Peyer's patch (tissue), 4 donors: ENCODE results near the gene HSPA12B.

Experiments
- POLR2A ChIP-seq, 2 donors: fragments of 450-650 bp; IDR thresholded peaks; one replicate each; pipeline ENCODE4 v1.5.1; 2017; ENCODE audit warnings: antibody characterized with exemption in 2 of 2, mild to moderate bottlenecking in 2 of 2, moderate library complexity in 2 of 2
- TF ChIP-seq, protein P1 (sequence below), 6 experiments: fragments of 450-650 bp in 4 of 6; fragments of 200-600 bp in 2 of 6; sonication (generic) in 1 of 6; IDR thresholded peaks; one replicate each; pipeline ENCODE4 v1.5.1; 2017 to 2019; ENCODE audit warnings: antibody characterized with exemption in 6 of 6, mild to moderate bottlenecking in 3 of 6, moderate library complexity in 1 of 6

DNA sequence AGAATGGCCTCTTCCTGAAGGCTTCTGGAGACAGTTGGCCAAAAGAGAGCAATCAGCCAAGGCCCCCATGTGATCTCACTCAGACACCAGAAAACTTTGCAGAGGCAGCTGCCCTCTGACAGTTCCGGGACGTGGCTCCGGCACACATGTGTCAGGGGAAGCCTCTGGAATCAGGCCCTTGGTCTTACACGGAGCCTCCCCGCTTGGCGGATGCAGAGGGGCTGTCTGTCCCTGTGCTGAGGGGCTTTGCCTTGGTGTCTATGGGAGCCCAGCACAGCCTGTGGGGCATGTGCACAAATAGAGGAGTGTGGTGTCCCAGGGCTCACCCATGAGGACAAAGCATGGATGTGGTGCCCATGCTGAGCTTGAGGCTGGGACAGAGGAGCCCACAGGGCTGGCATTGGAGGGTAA is 33.9 kb upstream of the HSPA12B start:
- TF ChIP-seq, protein P1, sequence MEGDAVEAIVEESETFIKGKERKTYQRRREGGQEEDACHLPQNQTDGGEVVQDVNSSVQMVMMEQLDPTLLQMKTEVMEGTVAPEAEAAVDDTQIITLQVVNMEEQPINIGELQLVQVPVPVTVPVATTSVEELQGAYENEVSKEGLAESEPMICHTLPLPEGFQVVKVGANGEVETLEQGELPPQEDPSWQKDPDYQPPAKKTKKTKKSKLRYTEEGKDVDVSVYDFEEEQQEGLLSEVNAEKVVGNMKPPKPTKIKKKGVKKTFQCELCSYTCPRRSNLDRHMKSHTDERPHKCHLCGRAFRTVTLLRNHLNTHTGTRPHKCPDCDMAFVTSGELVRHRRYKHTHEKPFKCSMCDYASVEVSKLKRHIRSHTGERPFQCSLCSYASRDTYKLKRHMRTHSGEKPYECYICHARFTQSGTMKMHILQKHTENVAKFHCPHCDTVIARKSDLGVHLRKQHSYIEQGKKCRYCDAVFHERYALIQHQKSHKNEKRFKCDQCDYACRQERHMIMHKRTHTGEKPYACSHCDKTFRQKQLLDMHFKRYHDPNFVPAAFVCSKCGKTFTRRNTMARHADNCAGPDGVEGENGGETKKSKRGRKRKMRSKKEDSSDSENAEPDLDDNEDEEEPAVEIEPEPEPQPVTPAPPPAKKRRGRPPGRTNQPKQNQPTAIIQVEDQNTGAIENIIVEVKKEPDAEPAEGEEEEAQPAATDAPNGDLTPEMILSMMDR (IDR thresholded peaks at IDR 0.05), result no peak
- TF ChIP-seq POLR2A (IDR thresholded peaks at IDR 0.05), result no peak
